ENCODE data around the gene DHRSX.

Gene DHRSX

DNA sequence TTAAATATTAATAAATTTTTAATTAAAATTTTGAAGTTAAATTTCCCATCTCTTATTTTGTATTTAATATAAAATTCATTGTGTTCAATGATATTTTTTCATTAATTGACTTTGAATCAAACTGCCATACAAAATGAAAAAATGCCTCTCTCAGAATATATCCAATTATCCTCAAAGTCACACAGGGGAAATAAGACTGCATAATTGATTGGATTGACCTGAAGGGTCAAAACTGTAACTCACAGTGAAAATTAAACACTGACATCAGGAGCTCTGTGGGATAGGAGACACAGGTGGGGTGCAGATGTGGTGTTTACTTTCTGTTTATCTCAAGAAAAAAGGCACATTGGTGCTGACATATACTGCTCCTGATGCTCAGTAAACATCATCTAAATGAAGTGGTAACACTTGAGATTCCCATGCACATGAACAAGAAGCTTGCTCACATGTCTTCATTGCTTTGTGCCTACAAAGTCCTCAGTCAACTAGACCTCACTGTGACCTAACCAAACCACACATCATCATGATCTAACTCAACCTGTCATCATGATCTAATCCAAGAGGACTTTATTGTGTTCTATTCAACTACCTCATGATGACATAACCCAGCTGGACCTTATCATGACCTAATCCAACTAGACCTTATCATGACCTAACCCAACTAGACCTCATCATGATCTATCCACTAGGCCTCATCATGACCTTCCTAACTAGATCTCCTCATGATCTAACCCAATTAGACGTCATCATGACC lies 83.7 kb downstream of the DHRSX start (continued):
- TF ChIP-seq ZNF433 (tag by site-specific recombination; IDR thresholded peaks at IDR 0.05; ENCODE audit: low read depth) (no peak), OSR2 (tag by site-specific recombination; IDR thresholded peaks at IDR 0.05) (peak; percentile 64), YY1 (tag by site-specific recombination; IDR thresholded peaks at IDR 0.05) (no peak), ZNF24 (tag by site-specific recombination; IDR thresholded peaks at IDR 0.05) (peak; percentile 72; the same call in 1 of the 2 replicates), PRDM4 (tag by site-specific recombination; IDR thresholded peaks at IDR 0.05) (no peak), ELK4 (IDR thresholded peaks at IDR 0.05; ENCODE audit: borderline replicate concordance, low read depth, low read length) (no peak), PBX3 (CRISPR knock-in tag; IDR thresholded peaks at IDR 0.05) (no peak), ZNF776 (tag by site-specific recombination; IDR thresholded peaks at IDR 0.05; ENCODE audit: borderline replicate concordance) (no peak), ZNF362 (tag by site-specific recombination; IDR thresholded peaks at IDR 0.05) (no peak), ZNF660 (tag by site-specific recombination; IDR thresholded peaks at IDR 0.05) (peak; percentile 63; the same call in 1 of the 2 replicates), ZNF366 (tag by site-specific recombination; conservative IDR thresholded peaks at IDR 0.05) (peak; percentile 89), ZBTB8A (tag by site-specific recombination; IDR thresholded peaks at IDR 0.05) (no peak), WT1 (tag by site-specific recombination; IDR thresholded peaks at IDR 0.05) (no peak), ZNF426 (tag by site-specific recombination; IDR thresholded peaks at IDR 0.05) (no peak), ZNF223 (tag by site-specific recombination; IDR thresholded peaks at IDR 0.05) (no peak), ZBTB7A (tag by site-specific recombination; IDR thresholded peaks at IDR 0.05; ENCODE audit: low read depth) (no peak), GFI1B (tag by site-specific recombination; IDR thresholded peaks at IDR 0.05) (no peak), ZNF768 (tag by site-specific recombination; IDR thresholded peaks at IDR 0.05) (no peak), KLF8 (tag by site-specific recombination; IDR thresholded peaks at IDR 0.05) (peak; percentile 46), ZNF561 (tag by site-specific recombination; IDR thresholded peaks at IDR 0.05; ENCODE audit: borderline replicate concordance) (no peak), ZNF121 (tag by site-specific recombination; IDR thresholded peaks at IDR 0.05) (no peak), ZBTB20 (tag by site-specific recombination; IDR thresholded peaks at IDR 0.05) (no peak), SETDB1 (IDR thresholded peaks at IDR 0.05; ENCODE audit: insufficient read length, low read length) (no peak), ZSCAN23 (tag by site-specific recombination; IDR thresholded peaks at IDR 0.05) (peak; percentile 97), ZNF596 (tag by site-specific recombination; IDR thresholded peaks at IDR 0.05) (no peak), ZNF138 (tag by site-specific recombination; IDR thresholded peaks at IDR 0.05; ENCODE audit: borderline replicate concordance) (no peak), KLF10 (tag by site-specific recombination; IDR thresholded peaks at IDR 0.05) (no peak), ZNF707 (tag by site-specific recombination; IDR thresholded peaks at IDR 0.05) (no peak), ZNF341 (tag by site-specific recombination; IDR thresholded peaks at IDR 0.05; ENCODE audit: low read depth) (no peak), ZFP37 (tag by site-specific recombination; IDR thresholded peaks at IDR 0.05) (no peak; the same call in 1 of the 2 replicates), KLF16 (tag by site-specific recombination; IDR thresholded peaks at IDR 0.05) (no peak), ZBTB6 (tag by site-specific recombination; IDR thresholded peaks at IDR 0.05) (no peak)
- TF ChIP-seq, protein P1, sequence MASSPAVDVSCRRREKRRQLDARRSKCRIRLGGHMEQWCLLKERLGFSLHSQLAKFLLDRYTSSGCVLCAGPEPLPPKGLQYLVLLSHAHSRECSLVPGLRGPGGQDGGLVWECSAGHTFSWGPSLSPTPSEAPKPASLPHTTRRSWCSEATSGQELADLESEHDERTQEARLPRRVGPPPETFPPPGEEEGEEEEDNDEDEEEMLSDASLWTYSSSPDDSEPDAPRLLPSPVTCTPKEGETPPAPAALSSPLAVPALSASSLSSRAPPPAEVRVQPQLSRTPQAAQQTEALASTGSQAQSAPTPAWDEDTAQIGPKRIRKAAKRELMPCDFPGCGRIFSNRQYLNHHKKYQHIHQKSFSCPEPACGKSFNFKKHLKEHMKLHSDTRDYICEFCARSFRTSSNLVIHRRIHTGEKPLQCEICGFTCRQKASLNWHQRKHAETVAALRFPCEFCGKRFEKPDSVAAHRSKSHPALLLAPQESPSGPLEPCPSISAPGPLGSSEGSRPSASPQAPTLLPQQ (tag by site-specific recombination; IDR thresholded peaks at IDR 0.05) = peak; percentile 88

Measured in HEK293 (cell line).